Measurements from ENCODE around the gene NDOR1.

Gene NDOR1

GRCh38 chr9:137205126-137206069 is at the start of gene NDOR1, which contains the start of gene TMEM203:
Gene NDOR1, plus strand, starts transcription at chr9:137205700. Its CDS starts 78 bp downstream, at chr9:137205778.
Gene TMEM203, minus strand, starts transcription at chr9:137205648. Its CDS starts 234 bp downstream, at chr9:137205414.
- no peak for FAIRE-seq

- no peak for FAIRE-seq
These were observed 48.7 kb upstream of the NDOR1 start for GRCh38 chr9:137156567-137157375.

GRCh38 chr9:137157618-137158415 is 47.7 kb upstream of the NDOR1 start:
- no peak for FAIRE-seq

- FAIRE-seq = no peak
These were observed 46.9 kb upstream of the NDOR1 start for GRCh38 chr9:137158625-137159024.

- no peak for FAIRE-seq
These were observed 46.1 kb upstream of the NDOR1 start for GRCh38 chr9:137159105-137160053.

GRCh38 chr9:137160054-137160425 is 45.5 kb upstream of the NDOR1 start:
- no peak for FAIRE-seq

- no peak for FAIRE-seq
These were observed 44.6 kb upstream of the NDOR1 start for GRCh38 chr9:137160716-137161557.

GRCh38 chr9:137161558-137162486 is 43.7 kb upstream of the NDOR1 start:
- no peak for FAIRE-seq

GRCh38 chr9:137162505-137163364 is 42.8 kb upstream of the NDOR1 start:
- FAIRE-seq = no peak

GRCh38 chr9:137163365-137163715 is 42.2 kb upstream of the NDOR1 start:
- FAIRE-seq = no peak

GRCh38 chr9:137163805-137164204 is 41.7 kb upstream of the NDOR1 start:
- no peak for FAIRE-seq

- FAIRE-seq = no peak
These were observed 40.9 kb upstream of the NDOR1 start for GRCh38 chr9:137164370-137165249.

- no peak for FAIRE-seq
These were observed 40.2 kb upstream of the NDOR1 start for GRCh38 chr9:137165250-137165836.

- no peak for FAIRE-seq
These were observed 38.9 kb upstream of the NDOR1 start for GRCh38 chr9:137166380-137167229.

GRCh38 chr9:137167277-137167746 is 38.2 kb upstream of the NDOR1 start:
- FAIRE-seq = no peak

Measured in G401.6 (cell line).